NOMO-1 (cell line): ENCODE measurements around the gene PLAGL1.
"Not testable (repeated sequence)": the region's sequence is repeated elsewhere in the genome, so short reads cannot be mapped to it uniquely, and the experiment has no call there.

Experiments used
- DNase-seq, 2 experiments: peaks; one replicate each; lab custom pipeline; 2025; ENCODE audit not compliant: unreplicated experiment in 2 of 2; lab: John Stamatoyannopoulos, UW

Gene PLAGL1

GRCh38 chr6:144012534-144012933, 4.5 kb upstream of the PLAGL1 start:
- DNase-seq = no peak

DNA sequence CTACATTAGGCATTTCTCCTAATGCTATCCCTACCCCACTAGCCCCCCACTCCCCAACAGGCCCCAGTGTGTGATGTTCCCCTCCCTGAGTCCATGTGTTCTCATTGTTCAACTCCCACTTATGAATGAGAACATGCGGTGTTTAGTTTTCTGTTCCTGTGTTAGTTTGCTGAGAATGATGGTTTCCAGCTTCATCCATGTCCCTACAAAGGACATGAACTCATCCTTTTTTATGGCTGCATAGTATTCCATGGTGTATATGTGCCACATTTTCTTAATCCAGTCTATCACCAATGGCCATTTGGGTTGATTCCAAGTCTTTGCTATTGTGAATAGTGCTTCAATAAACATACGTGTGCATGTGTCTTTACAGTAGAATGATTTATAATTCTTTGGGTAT, 1.6 kb upstream of the PLAGL1 start:
- not testable (repeated sequence) for DNase-seq

GRCh38 chr6:144008846-144009245, 787 bp upstream of the PLAGL1 start:
- DNase-seq = no peak

DNA sequence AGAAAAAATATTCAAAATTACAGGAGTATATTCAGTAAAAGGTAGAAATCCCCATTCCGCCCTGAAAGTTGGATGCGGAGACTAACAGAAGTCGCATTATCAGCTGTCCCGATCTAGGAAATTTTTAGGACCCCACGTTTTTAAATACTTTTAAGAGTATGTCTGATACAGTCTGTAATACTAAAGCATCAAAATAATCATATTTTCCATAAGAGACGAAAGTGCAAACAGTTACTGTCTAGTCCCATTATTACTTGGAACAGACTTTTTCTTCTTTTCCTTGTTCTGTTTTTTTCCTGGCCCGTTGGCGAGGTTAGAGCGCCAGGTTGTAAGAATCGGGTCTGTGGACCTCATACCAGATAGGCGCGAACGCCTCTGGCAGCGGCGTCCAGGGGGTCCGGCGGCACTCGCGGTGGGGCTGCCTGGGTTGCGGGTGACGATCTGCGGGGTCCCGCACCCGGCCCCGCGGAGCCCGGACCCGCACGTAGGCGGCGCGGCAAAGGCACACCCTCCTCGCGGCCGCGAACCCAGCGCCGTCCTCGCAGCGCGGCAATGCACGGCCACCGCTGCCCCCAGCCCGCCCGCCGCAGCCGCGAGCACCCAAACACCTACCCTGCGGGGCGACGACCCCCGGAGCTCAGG, 460 bp downstream of the PLAGL1 start:
- peak in 1 of 2 experiments; percentile 13 for DNase-seq

- no peak for DNase-seq
Measured at GRCh38 chr6:144006736-144007477, 1.2 kb downstream of the PLAGL1 start.

DNA sequence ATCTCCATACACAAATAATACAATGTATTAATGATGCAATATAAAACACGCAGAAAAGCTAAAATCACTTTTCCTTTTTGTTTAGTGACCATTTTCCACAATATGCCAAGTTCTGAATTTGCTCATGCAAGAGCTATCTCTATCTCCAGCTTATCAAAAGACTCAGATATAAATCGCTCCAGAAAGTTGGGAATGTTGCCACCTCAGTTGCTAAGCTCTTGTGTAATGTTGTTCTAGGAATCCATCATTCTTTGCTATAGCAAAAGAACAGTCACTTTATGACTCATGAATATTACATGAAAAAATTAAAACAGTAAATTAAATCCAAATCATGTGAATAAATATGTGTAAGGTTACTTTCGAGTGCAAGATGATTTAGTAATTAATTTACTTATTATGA, 8.7 kb downstream of the PLAGL1 start:
- DNase-seq = no peak

DNA sequence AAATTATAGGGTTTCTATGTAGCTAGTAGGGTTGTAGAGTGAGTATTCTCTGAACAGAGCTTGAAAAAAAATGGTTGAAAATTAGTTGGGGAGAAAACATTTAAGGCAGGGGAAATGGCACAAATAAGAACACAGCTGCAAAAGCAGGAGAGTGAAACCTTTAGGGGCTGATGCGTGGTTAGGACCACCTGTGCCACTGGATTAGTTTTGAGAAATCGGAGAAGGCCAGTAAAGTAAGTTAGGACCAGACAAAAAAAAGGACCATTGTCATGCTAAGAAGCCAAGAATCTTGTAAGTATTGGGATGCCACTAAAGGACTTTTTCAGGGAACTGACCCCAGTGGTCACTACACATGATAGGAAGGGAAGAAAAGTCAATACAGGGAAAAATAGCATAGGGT, 9.4 kb downstream of the PLAGL1 start:
- no peak for DNase-seq

- DNase-seq = no peak
Measured at GRCh38 chr6:143993965-143994646, 14.0 kb downstream of the PLAGL1 start.

GRCh38 chr6:143992285-143992684, 15.8 kb downstream of the PLAGL1 start:
- no peak for DNase-seq

- DNase-seq = no peak
Measured at GRCh38 chr6:143986463-143987065, 21.5 kb downstream of the PLAGL1 start.

- DNase-seq = no peak
Measured at GRCh38 chr6:143984666-143985065, 23.4 kb downstream of the PLAGL1 start.

GRCh38 chr6:143982968-143983367, 25.1 kb downstream of the PLAGL1 start:
- DNase-seq = no peak

- DNase-seq = no peak
Measured at GRCh38 chr6:143980921-143981320, 27.1 kb downstream of the PLAGL1 start.

DNA sequence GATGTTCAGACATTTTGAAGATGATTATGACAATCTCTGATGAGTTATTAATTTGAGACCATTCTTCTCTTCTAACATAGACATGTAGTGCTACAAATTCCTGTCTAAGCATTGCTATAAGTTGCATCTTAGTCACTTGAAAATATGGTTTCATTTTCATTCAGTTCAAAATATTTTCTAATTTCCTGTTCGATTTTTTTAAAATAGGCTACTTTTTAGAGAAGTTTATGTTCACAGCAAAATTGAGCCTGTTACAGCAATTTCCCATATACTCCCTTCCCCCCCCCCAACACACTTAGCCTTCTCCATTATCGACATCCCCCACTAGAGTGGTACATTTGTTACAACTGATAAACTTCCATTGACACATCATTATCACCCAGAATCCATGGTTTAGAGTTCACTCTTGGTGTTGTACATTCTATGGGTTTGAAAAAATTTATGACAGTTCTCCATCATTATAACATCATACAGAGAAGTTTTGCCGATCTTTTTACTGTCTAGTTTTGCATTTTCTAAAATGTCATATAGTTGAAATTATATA, 31.2 kb downstream of the PLAGL1 start:
- no peak for DNase-seq

DNA sequence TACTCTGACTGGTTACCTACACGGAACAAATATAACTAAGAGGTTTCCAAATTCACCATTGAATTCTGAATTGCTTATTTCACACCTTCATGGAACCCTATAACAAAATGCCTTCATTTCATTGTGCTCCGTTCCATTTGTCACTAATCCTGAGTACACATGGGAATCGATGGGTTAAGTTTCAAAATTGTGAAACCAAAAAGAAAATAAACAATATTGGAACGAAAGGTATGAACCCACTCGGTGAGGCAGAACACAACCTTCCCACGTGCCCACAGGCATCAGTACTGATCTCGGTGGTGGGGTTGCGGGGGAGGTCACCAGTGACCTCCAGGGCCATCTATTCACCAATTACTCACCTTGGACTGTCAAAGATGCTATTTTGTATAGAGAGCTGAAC, 34.0 kb downstream of the PLAGL1 start:
- no peak for DNase-seq

DNA sequence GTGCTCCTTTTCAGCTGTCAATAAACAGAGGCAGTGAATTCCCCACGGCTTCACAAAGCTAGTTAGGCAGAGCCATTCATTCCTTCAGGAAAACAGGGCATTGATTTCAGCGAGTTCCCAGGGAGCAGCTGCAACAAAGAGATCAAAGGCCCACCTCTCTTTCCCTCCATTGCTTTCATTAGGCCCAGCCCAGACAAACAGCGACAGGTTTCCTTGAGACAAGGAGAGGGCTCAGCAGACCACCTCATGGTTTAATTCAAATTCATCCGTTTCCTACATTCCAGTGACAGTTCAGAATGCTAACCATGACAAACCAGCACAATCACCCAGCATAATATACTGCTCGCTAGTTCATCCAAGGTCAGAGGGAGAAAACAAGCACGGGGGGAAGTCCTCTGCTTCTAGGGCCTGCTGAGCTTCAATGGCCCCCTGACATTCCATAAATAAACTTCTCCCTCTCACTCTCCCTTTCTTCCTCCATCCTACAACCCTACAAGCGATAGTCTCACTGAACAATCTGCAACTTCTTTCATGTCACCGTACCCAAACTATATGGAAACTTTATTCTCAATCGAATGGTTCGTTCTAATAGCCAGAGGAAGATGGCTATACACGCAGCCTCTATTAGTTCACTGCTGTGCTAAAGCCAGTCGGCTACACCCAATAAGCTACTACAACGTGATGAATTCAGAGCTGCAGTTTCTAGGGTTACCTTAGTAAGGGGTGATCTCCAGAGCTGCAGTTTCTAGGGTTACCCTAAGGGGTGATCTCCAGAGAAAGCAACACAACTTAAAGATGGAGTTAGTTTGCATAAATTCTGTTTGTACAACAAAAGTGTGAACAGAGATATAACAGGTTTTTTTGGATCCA, 34.7 kb downstream of the PLAGL1 start:
- no peak for DNase-seq

GRCh38 chr6:143971482-143972205, 36.4 kb downstream of the PLAGL1 start:
- no peak for DNase-seq

- no peak for DNase-seq
Measured at GRCh38 chr6:143970456-143971218, 37.4 kb downstream of the PLAGL1 start.

GRCh38 chr6:143969077-143969476, 39.0 kb downstream of the PLAGL1 start:
- DNase-seq = no peak
